22Rv1 (cell line): Measurements from ENCODE around the gene PGP.

Experiments
- CTCF ChIP-seq: fragments of 450-650 bp; IDR thresholded peaks from 2 replicates; pipeline ENCODE4 v1.5.1; 2017; ENCODE audit warnings: mild to moderate bottlenecking
- ZFX ChIP-seq: fragments of 450-650 bp; IDR thresholded peaks from 2 replicates; pipeline ENCODE4 v1.6.1; 2017; ENCODE audit warnings: antibody characterized with exemption, borderline replicate concordance

- TF ChIP-seq CTCF (no peak), ZFX (no peak)
These were observed 6.8 kb downstream of the PGP start for GRCh38 chr16:2207872-2208271.
